ENCODE measurements around the gene SPAG4.
A peak's percentile ranks its signal among the peaks of the same experiment; 100 is the strongest.

Gene SPAG4

GRCh38 chr20:35660122-35660937 lies 44.7 kb downstream of the SPAG4 start:
- DNase-seq = no peak

DNA sequence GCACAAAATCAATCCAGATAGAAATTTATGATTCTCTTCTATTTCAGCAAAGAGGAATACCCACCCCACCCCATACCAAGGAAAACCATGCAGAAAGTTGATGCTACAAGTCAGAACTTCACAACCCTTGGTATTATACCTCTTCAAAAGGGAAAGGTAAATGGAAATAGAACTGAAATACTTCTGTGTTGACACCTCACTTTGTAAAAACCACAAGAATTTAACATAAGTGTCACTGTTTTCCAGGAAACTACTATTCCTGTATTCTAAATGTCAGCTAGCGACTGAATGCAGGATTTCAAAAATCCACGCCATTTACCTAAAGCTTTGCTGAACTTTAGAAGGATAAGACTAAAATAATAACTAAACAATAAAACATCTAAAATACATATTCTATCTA lies 45.4 kb downstream of the SPAG4 start:
- no peak for DNase-seq

GRCh38 chr20:35661908-35662307 lies 46.3 kb downstream of the SPAG4 start:
- no peak for DNase-seq

DNA sequence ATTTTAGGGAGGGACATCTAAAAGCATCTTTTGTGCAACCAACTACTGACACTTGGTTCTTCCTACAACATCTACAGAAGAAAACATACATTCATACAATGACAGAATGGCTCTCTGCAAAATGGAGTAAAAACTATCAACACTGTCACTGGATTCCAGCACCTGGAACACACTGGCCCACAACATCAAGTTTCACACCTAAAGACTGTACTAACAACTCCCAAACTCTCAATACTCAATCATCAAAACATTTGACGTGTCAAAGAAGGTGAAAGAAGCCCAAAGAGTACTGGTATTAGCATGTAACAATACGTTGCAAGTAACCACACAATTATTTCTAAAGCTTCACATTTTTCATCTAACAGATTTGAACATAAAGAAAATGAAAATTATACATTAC lies 46.9 kb downstream of the SPAG4 start:
- no peak for DNase-seq

- peak; percentile 9 for DNase-seq
Observed at GRCh38 chr20:35663516-35664465, 48.2 kb downstream of the SPAG4 start.

GRCh38 chr20:35664466-35665206 lies 49.0 kb downstream of the SPAG4 start, which contains the start of the genes CPNE1 and RBM12:
Gene CPNE1, minus strand, starts transcription at chr20:35664900. Its CDS starts 31,977 bp downstream, at chr20:35632923.
Gene RBM12, minus strand, starts transcription at chr20:35664900. Its CDS starts 9,578 bp downstream, at chr20:35655322.
- peak; percentile 92 for DNase-seq

DNA sequence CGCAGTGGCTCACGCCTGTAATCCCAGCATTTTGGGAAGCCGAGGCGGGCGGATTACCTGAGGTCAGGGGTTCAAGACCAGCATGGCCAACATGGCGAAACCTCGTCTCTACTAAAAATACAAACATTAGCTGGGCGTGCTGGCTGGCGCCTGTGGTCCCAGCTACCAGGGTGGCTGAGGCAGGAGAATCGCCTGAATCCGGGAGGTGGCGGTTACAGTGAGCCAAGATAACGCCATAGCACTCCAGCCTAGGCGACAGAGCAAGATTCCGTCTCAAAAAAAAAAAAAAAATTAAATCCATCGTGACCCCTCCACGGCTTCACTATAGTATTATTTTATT lies 50.3 kb downstream of the SPAG4 start:
- DNase-seq = no peak

DNA sequence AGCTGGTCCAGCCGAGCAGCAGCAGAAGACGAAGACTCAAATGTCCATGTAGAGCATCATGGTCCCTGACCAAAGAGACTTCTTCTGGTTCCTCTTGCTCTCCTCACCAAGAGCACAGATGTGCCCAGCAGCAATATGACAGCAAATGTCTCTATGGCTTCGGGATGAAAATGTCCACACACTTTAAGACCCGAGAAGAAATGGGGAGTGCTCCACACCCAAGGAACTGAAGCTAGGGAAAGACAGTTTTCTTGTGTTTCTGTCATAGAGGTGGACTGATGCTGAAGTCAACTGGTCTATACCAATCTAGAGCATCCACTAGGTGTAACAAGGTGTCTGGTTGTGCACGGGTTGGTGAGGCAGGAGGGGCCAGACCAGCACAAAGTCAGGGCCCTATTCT lies 53.6 kb downstream of the SPAG4 start:
- DNase-seq = no peak

GRCh38 chr20:35669681-35670080 lies 54.1 kb downstream of the SPAG4 start:
- no peak for DNase-seq
